GM21526 (cell line): ENCODE results near the gene COL12A1.

Experiments used
- ATAC-seq: cut with Tn5 transposase; IDR thresholded peaks from one replicate; pipeline ENCODE4 v1.9.1; 2021; ENCODE audit warnings: moderate library complexity; ENCODE audit not compliant: unreplicated experiment, low FRiP score

The COL12A1 gene

DNA sequence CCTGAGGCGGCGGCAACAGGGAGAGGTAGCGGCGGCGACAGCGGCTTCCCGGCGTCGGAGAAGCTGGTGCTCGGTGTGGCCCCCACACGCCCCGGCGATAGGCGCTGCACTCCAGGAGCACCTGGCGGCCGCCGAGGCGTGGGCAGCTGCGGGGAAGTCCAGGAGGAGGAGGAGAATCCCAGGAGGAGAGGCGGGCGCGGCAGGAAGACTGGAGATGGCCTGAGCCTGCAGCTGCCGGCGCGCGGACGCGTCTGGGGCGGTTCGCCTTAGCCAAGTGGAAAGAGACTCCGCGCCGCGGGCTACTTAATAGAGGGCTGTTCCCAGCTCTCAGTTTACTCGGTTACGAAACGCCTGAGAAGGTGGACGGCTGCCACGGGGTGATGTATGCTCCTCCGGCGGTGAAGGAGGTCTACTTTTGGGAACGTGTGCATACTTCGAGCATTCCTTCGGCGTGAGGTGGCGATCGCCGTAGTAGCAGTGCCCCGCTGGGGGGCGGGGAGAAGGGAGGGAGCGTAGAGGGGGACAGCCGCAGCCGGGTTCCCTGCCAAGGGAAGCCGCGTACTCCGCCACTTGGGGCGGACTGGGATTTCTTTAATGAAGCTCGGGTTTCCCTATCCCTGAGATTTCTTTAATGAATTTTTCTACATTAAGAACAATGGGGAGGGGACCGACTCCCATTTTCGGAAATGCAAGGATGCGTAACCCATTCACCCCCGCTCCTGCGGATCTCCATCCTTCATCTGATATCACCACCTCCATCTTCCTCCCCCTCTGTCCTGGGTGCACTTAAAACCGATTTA is at the start of gene COL12A1:
Gene COL12A1 (minus strand): TSS at position 278 of the 800 bp plus-strand sequence. CDS start 3,261 bp downstream, outside the sequence.
- ATAC-seq: no peak

DNA sequence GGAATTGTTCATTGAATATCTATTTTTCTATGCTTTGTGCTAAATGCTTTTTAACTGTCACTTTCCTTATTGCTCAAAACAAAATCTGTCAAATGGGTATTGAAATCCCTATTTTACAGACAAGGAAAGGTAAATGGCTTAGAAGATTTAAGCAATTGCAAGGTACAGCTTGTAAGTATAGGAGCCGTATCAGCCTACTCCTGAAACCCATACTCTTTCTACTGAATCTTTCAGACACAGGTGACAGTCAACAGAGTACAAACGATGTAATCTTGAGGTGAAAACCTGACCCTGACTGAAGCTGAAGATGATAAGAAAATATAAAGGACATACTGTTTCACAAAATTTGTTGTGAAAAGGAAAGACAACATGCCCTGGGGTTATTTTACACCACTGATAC is 44.7 kb upstream of the COL12A1 start:
- ATAC-seq: no peak

DNA sequence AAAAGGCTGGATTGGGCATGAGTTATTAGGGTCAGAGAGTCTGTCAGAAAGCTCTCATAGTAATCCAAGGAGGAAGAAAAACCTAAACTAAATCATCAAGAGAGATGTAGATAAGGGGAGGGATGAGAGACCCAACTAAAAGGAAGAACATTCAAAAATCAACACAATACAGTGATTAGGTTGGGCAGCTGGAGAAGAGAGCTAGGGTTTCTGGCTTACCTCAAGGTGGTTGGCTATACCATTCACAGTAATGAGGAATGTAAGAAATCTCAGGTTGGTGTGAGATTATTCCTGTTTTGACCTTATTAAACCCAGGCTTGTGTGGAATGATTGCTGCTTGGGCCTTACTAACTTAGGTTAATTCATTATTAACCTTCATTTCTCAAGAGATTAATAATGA is 44.0 kb upstream of the COL12A1 start:
- no peak for ATAC-seq

DNA sequence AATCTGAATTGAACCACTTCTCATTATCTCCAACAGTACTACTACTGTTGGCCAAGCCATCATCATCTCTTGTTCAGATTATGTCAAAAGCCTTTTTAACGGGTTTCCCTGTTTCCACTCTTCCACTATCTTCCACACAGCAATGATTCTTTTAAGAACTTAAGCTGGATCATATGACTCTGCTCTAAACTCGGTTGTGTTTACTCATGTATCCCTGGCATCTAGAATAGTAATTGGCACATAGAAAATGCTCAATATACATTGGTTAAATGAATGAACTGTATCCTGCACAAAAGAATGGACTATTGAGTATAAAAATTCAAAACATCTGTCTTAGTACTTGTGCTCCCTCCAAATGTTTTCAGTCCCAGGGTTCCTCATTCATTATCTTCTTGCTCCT is 40.5 kb upstream of the COL12A1 start:
- ATAC-seq: no peak

DNA sequence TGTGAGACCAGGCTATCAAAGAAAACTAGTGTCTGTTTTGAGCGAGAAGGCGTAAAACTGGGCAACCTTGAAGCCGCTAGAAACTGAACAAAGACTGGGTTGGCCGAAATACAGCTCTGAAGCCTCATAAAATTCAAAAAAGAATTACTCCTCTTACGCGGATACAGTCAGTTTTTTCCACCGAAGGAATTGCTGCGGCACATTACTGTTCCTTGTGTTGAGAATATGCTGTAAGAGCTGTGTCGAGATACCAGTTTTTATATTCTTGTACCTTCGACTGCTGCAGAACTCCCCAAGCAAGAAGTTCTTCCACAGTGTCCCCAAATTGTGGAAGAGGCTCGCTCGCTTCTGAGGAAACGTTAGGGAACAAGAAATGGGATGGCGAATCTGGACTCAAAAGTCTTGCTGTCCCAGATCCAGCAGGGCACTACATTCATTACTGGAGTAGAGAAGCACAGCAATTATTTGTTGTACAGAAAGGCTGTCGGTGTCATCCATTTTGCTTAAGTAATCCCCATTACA is 38.3 kb upstream of the COL12A1 start:
- peak; percentile 9 for ATAC-seq

DNA sequence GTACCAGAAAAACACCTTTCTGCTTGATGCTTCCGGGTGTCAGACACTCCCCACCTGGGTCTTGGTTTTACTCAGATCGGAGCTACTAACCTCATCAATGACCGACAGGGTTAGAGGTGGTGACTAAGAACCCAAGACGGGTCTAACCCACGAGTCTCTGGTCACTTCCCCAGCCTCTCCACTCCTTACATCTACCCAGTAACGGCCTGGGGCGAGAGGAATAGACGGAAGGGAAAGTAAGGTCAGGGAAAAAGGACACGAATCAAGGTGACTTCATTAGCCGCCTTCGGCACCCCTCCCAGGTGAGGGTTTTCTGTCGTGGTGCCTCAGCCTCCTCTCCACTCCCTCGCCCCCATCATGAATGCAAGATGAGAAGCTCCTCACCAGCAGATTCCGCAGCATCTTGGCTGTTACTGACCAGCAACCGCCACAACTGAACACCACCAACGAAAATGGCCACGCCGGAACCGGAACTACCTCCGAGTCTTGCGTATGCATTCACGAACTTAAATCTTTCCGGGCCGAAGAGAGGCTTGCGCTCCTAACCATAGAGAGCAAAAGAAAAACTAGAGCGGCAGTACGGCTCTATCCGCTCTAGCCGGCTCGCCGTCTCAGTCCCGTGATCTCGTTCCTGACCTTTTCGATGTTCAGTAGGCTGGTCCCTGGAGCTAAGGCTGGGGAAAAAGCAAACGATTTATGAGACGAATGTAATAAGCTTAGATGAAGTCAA is 37.6 kb upstream of the COL12A1 start, which contains the start of gene COX7A2:
Gene COX7A2 (minus strand): TSS at position 469 of the 730 bp plus-strand sequence. CDS start 67 bp downstream, at position 402.
- peak; percentile 96 for ATAC-seq

DNA sequence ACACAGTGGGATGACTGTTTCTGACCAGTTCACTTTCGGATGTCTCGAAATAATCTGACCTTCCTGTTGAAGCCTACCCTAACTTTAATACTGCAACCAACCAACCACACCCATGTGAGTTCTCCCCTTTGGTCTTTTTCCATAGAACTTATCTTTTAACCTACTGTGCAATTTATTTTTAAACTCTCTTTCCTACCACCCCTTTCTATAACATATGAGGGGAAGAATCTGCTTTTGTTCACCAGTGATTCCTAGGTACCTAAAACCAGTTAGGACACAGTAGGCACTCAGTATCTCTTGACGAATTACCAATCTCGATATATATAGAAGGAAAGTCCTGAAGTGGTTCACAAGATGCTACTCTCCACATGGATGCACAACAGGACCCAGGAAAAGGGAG is 30.8 kb upstream of the COL12A1 start:
- no peak for ATAC-seq

DNA sequence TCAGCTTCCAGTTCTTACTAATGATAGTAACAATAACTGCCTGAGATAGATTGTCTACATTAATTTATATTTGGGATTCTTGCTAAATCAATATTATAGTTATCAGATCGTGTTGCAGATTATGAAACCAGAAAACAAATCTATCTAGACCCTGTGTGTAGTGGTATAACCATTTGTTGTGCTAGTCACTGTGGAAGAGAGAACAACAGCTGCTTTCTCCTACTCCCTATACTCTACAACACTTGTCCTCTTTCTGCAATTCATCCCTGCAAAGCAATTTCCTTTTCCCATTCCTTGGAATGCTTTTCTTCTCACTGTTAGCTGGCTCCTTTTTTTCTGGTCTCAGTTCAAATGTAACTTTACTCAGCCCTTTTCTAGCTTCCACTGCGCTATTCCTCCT is 29.4 kb upstream of the COL12A1 start:
- no peak for ATAC-seq

DNA sequence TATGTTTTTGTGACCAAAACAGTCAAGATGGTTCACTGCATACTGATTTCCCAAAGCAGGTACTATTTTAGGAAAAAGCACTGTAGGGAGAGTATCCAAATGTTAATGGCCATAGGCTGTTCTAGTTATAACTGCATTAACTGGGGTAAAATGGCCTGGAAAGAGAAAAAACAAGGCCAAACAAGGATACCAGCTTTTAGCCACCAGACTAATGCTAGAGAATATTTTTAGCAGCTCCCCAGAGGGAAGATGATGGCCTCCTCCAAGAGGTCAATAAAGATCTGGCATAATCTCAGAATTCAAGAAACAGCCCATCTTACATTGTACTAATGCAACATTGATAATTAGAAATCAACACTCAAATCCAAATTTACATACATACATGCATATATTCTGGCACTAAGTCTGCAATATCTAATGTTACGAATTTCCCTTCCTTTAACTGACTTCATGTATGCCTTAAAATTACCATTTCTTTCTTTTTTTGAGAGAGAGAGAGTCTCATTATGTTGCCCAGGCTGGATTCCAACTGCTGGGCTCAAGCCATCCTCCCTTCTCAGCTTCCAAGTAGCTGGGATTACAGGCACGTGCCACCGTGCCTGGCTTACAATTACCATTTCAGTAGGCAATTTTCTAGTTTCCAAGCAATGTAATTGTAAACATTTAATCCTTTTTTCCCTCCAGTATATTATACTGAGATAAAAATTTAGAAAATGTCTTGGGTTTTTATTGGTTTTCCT is 28.4 kb upstream of the COL12A1 start:
- ATAC-seq: no peak

DNA sequence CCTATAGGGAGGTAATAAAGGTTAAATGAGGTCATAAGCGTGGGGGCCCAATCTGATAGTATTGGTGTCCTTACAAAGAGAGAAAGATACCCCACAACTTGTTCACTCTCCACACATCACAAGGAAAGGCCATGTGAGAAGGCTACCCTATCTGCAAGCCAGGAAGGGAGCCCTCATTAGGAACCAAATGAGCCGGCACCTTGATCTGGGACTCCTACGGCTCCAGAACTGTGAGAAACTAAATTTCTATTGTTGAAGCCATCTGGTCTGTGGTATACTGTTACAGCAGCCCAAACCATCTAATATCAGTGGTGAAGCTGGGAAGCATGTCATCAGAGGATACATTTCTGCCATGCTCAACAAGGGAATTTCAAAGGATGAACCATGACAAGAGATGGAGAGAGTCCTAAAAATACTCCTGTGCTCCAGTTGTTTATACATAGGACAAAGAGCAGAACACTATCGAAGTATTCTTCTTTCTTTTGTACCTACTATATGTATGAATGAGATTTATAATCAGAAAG is 27.3 kb upstream of the COL12A1 start:
- ATAC-seq: no peak

DNA sequence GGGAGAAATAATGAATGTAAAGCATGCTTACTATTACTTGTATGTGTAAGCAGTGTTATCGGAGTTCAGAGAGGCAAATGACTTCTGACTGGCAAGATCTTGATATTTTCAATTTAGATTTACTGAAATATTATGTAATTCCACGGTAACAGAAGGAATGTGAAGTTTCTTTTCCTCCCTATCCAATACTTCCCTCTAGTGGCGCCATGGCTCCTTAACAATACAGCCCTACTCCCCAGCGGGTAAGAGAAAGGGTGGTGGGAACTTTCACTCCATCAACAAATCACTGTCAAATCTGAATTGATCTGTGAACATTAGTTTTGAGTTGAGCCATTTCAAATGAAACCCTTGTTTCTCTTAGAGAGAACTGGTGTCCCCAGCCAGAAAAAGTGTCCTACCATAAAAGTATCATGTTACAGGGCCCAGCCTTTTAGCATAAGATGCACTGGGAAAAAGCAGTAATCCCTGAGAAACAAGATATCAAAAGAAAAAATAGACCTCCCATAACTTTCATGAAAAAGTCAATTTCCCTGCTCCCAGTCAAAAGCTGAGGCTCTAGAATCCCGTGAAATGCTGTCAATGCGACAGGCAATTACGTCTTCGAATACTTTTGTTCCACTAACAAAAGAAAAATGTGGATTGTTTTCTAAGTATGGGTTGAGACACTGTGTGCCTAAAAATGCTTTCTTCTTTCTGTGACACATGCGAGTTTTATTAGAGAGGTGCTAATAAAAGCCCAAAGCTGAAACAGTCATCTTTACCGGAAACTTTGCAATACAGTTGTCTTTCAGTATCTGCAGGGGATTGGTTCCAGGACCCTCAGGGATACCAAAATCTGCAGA is 24.9 kb upstream of the COL12A1 start:
- no peak for ATAC-seq

DNA sequence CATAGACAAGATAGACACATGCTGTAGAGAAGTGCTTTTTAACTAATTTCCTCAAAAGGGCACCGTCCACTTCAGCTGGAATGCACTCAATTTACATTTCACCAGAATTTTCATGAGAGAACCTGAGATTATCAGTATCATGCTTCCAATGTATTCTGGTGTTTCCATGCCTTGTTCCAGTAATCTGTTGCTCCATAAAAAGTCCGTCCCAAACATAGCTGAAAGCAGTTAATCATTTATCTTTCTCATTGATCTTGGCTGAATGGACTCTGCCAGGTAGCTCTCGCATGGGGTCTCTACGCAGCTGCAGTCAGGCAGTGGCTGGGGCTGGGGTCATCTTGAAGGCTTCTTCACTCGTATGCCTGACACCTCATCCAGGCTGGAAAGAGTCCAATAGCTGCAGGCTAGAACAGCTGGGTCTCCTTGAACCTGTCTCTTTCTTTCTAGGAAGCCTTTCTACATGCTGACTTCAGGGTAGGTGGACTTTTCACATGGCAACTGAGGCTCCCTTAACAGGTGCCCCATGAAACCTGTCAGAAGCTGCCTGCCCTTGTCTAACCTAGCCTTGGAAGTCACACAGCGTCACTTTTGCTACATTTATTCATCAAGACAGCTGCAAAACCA is 18.6 kb upstream of the COL12A1 start:
- no peak for ATAC-seq

DNA sequence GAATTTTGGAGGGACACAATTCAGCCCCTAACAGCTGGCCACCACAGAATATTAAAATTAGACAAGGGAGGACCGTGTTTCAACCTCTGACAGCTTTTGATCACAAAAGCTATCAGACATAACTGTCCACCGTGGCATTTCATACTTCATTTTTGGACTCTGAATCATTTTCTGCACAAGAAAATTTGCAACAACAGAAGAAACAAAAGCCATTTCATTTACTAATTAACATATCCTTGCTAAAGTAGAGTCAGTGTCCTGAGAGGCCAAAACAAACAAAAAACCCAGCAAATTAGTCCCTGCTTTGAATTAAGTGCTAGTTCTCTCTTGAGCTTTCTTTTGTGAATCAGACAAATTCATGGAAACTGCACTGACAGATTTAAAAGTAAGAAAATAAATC is 17.6 kb upstream of the COL12A1 start:
- ATAC-seq: no peak

DNA sequence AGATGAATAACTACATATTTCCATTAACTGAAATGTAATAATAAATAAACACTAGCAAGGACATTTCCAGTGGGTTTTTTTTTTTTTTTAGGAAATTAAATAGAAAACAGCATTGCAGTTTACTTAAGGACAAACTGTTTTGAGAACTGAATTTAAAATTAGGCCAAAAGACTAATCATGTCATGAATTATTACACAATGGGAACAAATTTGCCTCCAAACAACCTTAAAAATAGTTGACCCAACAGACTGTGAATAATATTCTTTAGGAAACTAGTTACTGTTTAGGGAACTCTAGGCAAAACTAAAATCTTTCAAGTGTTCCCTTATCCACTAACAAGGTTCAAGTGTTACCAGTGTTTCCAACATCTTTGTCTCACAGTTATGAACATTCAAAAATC is 16.4 kb upstream of the COL12A1 start:
- no peak for ATAC-seq

DNA sequence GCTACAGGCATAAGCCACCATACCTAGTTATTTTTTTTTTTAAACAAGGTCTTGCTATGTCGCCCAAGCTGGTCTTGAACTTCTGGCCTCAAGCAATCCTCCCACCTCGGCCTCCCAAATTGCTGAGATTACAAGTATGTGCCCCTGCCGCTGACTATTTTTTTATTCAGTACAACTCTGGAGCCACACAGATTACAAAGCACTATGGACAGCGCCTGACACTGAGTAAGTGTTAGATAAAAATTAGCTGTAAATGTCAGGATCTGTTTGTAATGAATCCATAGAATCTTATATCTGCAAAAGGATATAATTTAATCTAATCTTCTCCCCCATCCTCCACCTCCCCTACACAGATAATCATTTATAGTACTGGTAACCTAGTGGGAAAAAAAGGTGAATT is 15.3 kb upstream of the COL12A1 start:
- ATAC-seq: no peak

DNA sequence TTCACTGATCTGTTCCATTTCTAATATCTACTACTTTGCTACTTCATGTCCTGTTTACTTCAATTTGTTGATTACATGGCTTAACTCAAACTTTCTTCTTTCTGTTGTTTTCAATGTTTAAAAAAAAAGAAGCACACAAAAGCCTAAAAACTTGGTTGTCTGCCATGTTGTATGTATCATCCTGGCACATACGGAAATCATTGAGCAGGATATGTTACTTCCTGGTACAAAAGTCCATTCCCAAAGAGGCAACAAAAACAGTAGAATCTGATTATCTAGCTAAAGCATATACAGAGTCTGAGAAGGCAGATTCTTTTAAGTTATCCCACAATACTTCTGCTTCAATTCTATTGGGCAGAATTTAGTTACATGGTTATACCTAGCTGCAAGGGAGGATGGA is 14.5 kb upstream of the COL12A1 start:
- ATAC-seq: no peak

DNA sequence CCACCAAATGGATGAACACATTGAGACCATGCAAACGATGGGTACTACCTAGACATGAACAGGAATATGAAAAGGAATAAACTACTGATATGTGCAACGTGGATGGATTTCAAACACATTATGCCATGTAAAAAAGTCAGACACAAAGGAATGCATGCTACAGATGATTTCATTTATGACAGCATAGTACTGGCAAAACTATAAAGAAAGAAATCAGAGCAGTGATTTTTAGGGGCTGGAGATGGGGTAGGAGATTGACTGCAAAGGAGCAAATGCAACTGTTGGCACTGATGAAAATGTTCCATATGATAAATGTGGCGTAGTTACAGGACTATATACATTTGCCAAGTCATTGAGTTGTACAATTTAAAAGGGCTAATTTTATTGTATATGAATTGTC is 13.4 kb upstream of the COL12A1 start:
- ATAC-seq: no peak

DNA sequence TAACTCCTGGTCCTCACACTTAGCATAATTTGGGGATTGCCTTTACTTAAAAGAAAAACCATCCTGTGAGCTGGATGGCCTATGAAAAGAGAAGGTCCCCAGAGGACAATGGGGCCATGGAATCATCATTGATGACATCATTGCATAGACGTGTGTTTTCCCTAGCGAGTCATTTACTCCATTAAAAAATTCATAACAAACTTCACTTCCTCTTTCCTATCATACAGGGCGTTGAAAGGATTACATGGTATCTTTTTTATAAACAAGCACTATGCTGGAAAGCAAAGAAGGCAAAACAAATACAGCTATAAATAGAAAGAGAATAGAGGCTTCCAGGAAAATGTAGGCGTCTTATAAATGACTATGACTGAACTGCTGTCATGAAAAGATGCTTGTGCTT is 11.3 kb upstream of the COL12A1 start:
- no peak for ATAC-seq

DNA sequence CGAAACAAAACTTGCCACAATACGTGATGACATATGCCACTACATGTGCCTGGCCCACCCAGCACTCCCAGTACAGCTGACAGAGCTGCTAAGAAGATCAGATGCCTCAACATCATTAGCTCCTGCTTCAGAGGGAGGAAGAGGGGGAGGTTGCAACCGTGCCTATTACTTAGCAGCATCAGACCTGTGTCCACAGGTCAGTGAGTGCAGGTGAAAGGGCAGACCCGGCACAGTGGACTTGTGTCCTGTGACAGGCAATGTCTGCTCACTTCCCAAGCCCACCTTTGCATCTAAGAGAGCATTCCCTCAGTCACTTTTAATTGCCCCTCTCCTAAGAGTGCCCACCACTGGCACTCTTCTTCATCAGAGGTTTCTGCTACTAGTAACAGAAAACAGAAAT is 9.4 kb upstream of the COL12A1 start:
- ATAC-seq: no peak
